ENCODE results near the gene TDRD1.

The TDRD1 gene

DNA sequence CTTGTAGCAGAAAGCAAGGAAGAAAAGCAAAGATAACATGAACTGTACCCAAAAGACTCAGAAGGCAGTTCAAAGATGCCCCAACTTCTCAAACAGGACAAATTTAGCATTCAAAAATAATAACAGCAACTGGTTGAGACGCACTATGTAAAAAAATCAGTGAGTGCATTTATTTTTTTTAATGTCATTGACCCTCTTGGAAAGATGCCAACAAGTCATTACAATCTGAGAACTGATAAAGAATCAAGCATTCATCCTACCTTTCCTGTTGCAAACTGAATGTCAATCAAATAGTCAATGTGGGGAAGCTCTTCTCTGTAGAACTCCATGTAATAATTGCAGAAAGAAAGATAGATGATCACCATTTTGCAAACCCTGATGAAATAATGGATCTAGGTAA, 3.5 kb upstream of the TDRD1 start:
- DNase-seq (ENCODE audit: low read depth, low spot score) = no peak

- DNase-seq (ENCODE audit: low read depth, low spot score) = no peak
Observed at GRCh38 chr10:114176511-114176910, 2.6 kb upstream of the TDRD1 start.

- DNase-seq (ENCODE audit: low read depth, low spot score) = no peak
Observed at GRCh38 chr10:114179747-114180146, 594 bp downstream of the TDRD1 start.

DNA sequence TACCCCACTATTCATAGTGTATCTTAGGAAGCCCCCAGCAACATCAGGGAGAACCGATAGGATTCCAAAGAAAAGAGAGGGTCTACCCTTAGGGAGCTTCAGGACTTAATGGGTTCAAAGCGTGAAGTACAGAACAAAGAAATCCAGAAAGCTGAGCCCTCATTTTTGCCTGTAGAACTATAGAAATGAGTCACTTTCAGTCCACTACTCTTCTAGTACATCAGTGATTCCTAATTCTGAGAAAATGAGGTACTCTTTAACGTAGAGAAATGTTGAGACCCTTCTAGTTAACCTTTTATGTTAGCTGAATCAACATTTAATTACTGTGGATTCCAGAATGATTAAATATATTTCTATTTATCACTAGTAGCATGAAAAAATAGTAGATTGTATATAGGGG, 1.8 kb downstream of the TDRD1 start:
- no peak for DNase-seq (ENCODE audit: low read depth, low spot score)

GRCh38 chr10:114181971-114182370, 2.8 kb downstream of the TDRD1 start:
- DNase-seq (ENCODE audit: low read depth, low spot score) = no peak

DNA sequence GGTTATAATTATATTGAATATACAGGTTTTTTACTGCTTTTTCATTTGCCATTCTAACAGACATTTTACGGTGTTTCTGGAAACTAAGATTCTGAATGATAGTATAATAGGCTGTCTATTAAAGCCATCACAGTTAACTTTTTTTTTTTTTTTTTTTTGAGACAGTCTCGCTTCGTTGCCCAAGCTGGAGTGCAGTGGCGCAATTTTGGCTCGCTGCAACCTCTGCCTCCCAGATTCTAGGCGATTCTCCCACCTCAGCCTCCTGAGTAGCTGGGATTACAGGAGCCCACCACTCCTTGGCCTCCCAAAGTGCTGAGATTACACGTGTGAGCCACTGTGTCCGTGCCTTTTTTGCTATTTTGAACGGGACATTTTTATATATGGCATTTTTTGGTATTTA, 4.4 kb downstream of the TDRD1 start:
- no peak for DNase-seq (ENCODE audit: low read depth, low spot score)

- no peak for DNase-seq (ENCODE audit: low read depth, low spot score)
Observed at GRCh38 chr10:114184276-114184675, 5.1 kb downstream of the TDRD1 start.

GRCh38 chr10:114188001-114188400, 8.8 kb downstream of the TDRD1 start:
- DNase-seq (ENCODE audit: low read depth, low spot score) = no peak

DNA sequence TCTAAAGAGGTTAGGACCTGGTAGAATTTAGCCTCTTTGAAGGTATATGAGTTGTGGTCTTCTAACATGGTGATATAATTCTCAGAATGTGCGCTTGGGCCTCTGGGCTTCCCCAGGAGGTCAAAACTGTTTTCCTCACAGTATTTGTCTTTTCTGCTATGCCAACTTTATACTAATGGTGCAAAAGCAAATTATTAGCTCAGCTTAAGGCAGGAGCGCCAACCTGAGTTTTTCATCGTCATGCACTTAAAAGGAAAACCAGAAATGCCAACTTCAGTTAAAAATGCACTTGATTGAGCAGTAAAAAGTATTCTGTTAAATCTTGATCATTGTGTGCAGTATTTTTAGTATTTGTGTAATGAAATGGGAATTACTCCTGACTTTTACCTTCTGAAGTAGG, 9.7 kb downstream of the TDRD1 start:
- DNase-seq (ENCODE audit: low read depth, low spot score) = no peak

GRCh38 chr10:114189700-114190099, 10.5 kb downstream of the TDRD1 start:
- no peak for DNase-seq (ENCODE audit: low read depth, low spot score)

DNA sequence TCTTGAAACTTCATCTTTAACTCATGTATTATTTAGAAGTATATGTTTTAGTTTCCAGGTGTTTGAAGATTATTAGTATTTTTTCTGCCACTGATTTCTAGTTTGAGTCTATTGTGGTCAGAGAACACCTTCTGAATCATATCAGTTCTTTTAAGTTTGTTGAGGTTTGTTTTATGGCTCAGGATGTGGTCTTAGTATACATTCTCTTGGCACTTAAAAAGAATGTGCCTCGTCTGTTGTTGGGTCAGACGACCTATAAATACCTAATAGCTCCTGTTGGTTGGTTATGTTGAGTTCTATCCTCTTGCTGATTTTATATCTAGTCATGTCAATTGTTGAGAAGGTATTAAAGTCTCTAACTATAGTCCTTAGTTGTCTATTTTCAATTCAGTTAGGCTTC, 15.9 kb downstream of the TDRD1 start:
- no peak for DNase-seq (ENCODE audit: low read depth, low spot score)

DNA sequence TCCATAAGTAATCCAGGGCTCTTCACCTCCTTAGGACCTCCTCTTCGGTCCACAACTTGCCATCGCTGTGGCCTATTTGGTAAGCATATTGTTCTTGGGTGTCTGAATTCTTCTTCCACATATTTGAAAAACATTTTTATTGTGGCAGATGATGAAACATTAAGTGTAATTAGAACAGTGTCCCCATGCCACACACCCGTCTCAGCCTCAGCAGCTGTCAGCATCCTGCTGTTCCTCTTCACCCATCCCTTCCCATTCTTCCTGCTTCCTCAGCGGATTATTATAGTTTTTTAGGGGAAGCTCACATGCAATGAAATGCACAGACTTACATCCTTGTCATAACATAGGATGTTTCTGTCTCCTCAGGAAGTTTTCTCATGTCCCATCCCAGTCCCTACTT, 20.1 kb downstream of the TDRD1 start:
- no peak for DNase-seq (ENCODE audit: low read depth, low spot score)

GRCh38 chr10:114202812-114203211, 23.7 kb downstream of the TDRD1 start:
- DNase-seq (ENCODE audit: low read depth, low spot score) = no peak

DNA sequence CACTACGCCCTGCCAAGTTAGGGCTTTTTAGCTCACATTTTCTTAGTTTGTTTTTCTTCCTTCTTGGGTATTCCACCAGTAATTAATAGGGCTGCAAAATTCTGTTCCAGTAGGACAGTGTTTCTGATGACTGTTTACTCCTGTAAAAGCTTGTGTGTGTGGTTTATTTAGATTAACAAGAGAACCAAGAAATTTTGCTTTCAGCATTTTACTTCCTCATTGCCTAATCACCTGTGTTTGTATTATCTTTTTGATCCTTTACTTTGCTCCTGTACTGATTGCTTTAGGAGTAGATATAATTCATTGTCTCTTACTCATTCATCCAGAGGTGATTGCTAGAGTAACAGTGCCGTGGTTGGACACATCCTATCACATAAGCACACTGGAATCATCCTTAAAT, 27.7 kb downstream of the TDRD1 start:
- DNase-seq (ENCODE audit: low read depth, low spot score) = no peak

GRCh38 chr10:114207349-114207748, 28.2 kb downstream of the TDRD1 start:
- DNase-seq (ENCODE audit: low read depth, low spot score) = no peak

DNA sequence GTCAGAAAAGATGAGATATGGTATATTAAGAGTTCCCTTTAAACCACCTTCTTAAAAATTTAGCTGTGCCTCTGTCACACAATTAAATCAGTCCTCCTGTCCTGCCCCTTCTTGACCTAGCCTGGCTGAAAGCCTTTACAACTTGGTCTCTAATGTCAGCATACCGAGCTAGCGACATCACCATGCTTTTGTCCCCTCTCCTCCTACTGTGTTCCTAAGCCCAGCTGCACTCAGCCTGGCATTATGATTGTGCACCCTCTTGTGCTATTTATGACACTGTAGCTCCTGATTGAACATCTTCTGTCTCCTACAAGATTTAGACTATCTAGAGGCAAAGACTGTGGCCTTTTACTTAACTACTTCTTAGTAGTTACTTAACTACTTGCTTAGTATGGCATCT, 29.2 kb downstream of the TDRD1 start:
- peak; percentile 12 for DNase-seq (ENCODE audit: low read depth, low spot score)

GRCh38 chr10:114212153-114212552, 33.0 kb downstream of the TDRD1 start:
- DNase-seq (ENCODE audit: low read depth, low spot score) = no peak

DNA sequence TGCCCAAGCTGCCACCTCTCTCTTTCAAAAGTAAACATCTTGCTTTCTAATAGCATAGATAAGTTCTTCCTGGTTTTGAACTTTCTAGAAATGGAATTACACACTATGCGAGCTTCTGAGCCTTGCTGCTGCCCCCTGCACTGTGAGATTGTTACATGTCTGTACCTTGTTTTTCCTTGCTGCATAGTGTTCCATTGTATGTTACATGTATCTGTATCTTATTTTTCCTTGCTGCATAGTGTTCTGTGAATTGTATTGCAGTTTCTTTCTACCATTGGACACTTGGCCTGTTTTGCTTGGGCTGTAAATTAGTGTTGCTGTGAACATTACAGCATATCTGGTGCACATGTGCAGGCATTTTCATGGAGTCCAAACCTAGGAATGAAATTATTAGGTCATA, 35.9 kb downstream of the TDRD1 start:
- DNase-seq (ENCODE audit: low read depth, low spot score) = no peak

- DNase-seq (ENCODE audit: low read depth, low spot score) = no peak
Observed at GRCh38 chr10:114220281-114220680, 41.1 kb downstream of the TDRD1 start.

- no peak for DNase-seq (ENCODE audit: low read depth, low spot score)
Observed at GRCh38 chr10:114221235-114221634, 42.1 kb downstream of the TDRD1 start.

- DNase-seq (ENCODE audit: low read depth, low spot score) = no peak
Observed at GRCh38 chr10:114223066-114223465, 43.9 kb downstream of the TDRD1 start.

DNA sequence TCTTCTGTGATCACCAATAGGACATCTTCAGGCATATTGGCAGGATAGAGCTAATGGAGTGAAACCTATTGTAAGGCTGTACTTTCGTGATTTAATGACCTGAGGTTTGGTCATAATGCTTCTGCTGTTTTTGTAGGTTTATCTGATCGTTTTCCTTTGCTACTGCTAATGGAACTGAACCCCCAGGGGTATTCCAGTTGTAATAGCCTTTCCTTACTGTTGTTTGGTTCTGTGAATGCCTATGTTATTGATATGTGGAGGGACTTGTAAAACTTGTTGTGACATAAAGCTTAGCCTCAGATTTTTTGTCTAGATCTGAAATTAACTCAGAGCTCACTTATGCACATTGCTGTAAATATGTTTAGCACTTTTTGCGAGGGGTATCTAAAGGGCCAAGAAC, 49.0 kb downstream of the TDRD1 start:
- DNase-seq (ENCODE audit: low read depth, low spot score) = no peak

GRCh38 chr10:114232561-114233176, 53.5 kb downstream of the TDRD1 start:
- DNase-seq (ENCODE audit: low read depth, low spot score) = no peak

- no peak for DNase-seq (ENCODE audit: low read depth, low spot score)
Observed at GRCh38 chr10:114233482-114233881, 54.3 kb downstream of the TDRD1 start.
